AG09319 (cell line): ENCODE data around the gene NOL4L.

Source experiments
- DNase-seq: peaks from one replicate; pipeline ENCODE4 v3.0.0-alpha.2; 2010; ENCODE audit warnings: low read depth; ENCODE audit errors: extremely low read depth
- CTCF ChIP-seq: IDR thresholded peaks from 2 replicates; pipeline ENCODE4 v1.5.1; 2011; ENCODE audit warnings: low read depth, mild to moderate bottlenecking, inconsistent platforms, low read length, moderate library complexity

The NOL4L gene

DNA sequence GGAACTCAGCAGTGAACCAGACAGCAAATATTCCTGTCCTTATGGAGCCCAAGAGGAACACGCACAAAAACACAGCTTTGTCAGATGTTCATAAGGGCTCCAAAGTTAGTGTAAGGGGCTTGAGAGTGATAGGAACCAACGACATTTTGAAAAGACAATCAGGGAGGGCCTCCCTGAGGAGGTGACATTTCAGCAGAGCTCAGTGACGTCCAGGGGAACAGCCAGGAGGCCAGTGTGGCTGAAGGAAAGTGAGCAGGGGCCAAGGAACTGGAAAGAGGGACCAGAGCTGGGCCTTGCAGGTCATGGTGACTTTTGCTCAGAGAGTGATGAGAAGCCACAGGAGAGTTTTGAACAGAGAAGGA is 16.1 kb downstream of the NOL4L start:
- no peak for DNase-seq
- no peak for TF ChIP-seq CTCF

DNA sequence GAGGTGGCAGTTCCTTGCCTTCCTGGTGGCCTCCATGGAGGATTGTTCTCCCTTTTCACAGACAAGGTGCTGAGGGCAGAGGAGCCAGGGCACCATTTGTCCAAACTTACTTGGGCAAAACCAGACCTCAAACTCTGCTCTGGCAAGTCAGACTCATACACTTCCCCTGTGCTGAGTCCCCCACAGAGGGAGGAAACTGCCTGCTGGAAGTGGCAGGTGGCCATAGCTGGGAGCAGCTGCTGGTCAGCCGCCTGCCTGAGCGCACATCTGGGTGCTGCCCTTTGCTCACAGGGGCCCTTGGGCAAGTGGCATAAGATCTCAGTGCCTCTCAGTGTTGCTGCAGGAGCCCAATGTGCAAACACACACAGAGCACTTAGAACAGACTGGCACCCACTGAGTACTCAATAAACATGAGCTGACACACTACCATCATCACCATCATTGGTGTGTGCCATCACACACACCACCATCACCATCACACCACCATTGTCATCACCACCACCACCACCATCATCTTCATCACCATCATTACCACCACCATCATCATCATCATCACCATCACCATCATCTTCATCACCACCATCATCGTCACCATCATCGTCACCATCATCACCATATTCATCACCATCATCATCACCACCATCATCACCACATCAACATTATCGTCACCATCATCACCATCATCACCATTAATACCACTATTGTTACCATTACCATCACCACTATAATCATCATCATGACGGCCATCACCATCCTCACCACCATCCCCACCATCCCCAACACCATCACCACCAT is 17.6 kb downstream of the NOL4L start:
- no peak for DNase-seq
- no peak for TF ChIP-seq CTCF

- no peak for TF ChIP-seq CTCF
These were observed 18.5 kb downstream of the NOL4L start for GRCh38 chr20:32566379-32567374.

GRCh38 chr20:32565735-32566032 is 19.4 kb downstream of the NOL4L start:
- no peak for TF ChIP-seq CTCF
- no peak for DNase-seq

More at GRCh38 chr20:32566379-32567374, 18.5 kb downstream of the NOL4L start:
- no peak for DNase-seq

DNA sequence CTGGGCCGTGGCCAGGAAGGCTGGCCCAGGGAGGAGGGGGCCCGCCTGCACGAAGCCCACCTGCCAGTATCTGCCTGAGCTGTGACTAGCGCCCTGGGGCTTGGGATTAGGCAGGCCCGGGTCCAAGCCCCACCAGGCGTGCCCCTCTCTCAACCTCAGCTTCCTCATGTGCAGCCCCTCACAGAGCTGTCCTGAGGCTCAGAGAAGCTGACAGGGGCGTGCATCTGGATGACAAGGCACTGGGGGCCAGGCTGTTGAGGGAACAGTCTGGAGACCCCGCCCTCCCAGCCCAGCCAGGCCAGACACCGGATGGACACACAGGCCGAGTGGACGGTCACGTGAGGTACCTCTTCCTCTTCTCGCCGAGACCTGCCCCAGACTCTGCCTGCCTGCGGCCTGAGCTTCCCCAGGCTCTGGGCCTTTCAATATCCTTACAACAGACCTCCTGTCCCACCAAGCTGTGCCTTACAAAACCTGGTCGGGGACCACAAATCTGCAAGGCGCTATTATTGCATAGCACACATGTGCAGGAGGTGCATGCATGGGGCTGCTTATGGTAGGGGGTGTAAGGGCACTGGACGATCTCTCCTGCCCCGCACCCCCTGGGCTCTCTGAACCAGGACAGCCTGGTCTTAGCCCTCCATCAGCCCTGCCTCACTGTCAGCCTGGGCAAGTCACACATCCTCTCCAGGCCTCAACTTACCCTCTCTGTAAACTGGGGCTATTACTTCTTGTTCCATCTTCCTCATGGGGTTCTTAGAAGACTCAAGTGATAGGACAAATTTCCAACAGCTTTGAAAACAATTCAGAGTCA is 20.0 kb downstream of the NOL4L start:
- DNase-seq: no peak
- TF ChIP-seq CTCF: no peak

DNA sequence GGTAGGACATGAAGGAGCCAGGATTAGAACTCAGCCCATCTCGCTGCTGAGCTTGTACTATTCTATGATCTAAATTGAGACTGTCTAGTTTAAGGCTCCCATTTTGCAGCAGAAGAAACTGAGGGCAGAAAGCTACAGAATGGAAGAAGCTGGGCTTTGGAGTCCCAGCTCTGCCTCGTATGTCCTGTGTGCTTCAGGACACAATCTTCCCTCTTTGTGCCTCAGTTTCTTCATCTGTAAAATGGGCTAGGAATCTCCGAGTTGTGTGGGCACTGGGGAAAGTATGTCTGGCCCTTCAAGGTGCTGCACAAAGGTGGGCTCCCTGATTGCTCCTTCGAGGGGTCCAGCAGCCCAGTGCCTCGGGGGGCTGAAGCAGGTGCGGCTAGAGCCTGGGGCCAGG is 20.7 kb downstream of the NOL4L start:
- no peak for DNase-seq
- TF ChIP-seq CTCF: no peak
